Common myeloid progenitor, CD34-positive (primary cell): ENCODE measurements around the gene HDHD2.

Source experiments
- CTCF ChIA-PET: fragments of 350-600 bp; sonication (Branson Sonifier 250); formaldehyde crosslinking; loops from one replicate; lab custom pipeline; 2021; ENCODE audit warnings: antibody characterized with exemption; lab: Charles Lee
- POLR2A ChIA-PET: fragments of 350-600 bp; sonication (Branson Sonifier 250); formaldehyde crosslinking; loops from one replicate; lab custom pipeline; 2021; ENCODE audit warnings: antibody characterized with exemption; lab: Charles Lee
- DNase-seq, 3 donors: peaks; one replicate each; pipeline versions ENCODE4 v3.0.0 to v3.0.0-alpha.2; 2013
- H3K27ac ChIP-seq, 2 experiments: 1 replicate in 1 of 2; 2 replicates in 1 of 2; pipeline ENCODE4 v1.7.0; 2013; ENCODE audit warnings: inconsistent platforms in 2 of 2, low read length in 2 of 2, mild to moderate bottlenecking in 2 of 2, low read depth in 1 of 2, moderate library complexity in 1 of 2; ENCODE audit not compliant: severe bottlenecking in 2 of 2, insufficient read depth in 1 of 2, poor library complexity in 1 of 2
- H3K27me3 ChIP-seq, 5 experiments: replicated peaks in 2 of 5; 1 replicate in 3 of 5; 2 replicates in 2 of 5; pipeline versions ENCODE4 v1.6.1 to v1.7.0; 2013; ENCODE audit warnings: low read length in 4 of 5, mild to moderate bottlenecking in 2 of 5, moderate library complexity in 2 of 5, inconsistent platforms in 1 of 5; ENCODE audit not compliant: insufficient read depth in 5 of 5, control insufficient read depth in 4 of 5
- H3K36me3 ChIP-seq, 4 experiments: 1 replicate in 2 of 4; 2 replicates in 2 of 4; pipeline versions ENCODE4 v1.6.1 to v1.7.0; 2013; ENCODE audit warnings: low read length in 3 of 4, control low read depth in 1 of 4, mild to moderate bottlenecking in 1 of 4; ENCODE audit not compliant: control insufficient read depth in 4 of 4, insufficient read depth in 4 of 4
- H3K4me1 ChIP-seq, 4 experiments: 1 replicate in 3 of 4; 2 replicates in 1 of 4; pipeline versions ENCODE4 v1.6.1 to v1.7.1; 2013; ENCODE audit warnings: low read length in 3 of 4, mild to moderate bottlenecking in 3 of 4, control low read depth in 1 of 4, inconsistent platforms in 1 of 4, moderate library complexity in 1 of 4; ENCODE audit not compliant: control insufficient read depth in 4 of 4, insufficient read depth in 4 of 4; ENCODE audit errors: control extremely low read depth in 1 of 4
- H3K4me3 ChIP-seq, 7 experiments: 1 replicate in 4 of 7; 2 replicates in 3 of 7; pipeline versions ENCODE4 v1.5.1 to v1.7.0; 2013; ENCODE audit warnings: mild to moderate bottlenecking in 7 of 7, low read length in 6 of 7, moderate library complexity in 6 of 7, inconsistent platforms in 2 of 7, low read depth in 2 of 7, control low read depth in 1 of 7; ENCODE audit not compliant: insufficient read depth in 4 of 7, control insufficient read depth in 1 of 7; ENCODE audit errors: extremely low read depth in 1 of 7
- H3K9me3 ChIP-seq, 5 experiments: 1 replicate in 4 of 5; 2 replicates in 1 of 5; pipeline versions ENCODE4 v1.6.1 to v1.7.1; 2013; ENCODE audit warnings: low read length in 4 of 5, mild to moderate bottlenecking in 2 of 5, inconsistent platforms in 1 of 5, low read depth in 1 of 5, moderate library complexity in 1 of 5; ENCODE audit not compliant: control insufficient read depth in 4 of 5, insufficient read depth in 2 of 5; ENCODE audit errors: control extremely low read depth in 1 of 5
- WGBS: methylation state at CpG from one replicate; pipeline ENCODE4 v1.1.5; 2013; ENCODE audit not compliant: insufficient coverage; 5-methylcytosine and 5-hydroxymethylcytosine counted together

Gene HDHD2

GRCh38 chr18:47077111-47077510 is 73.2 kb downstream of the HDHD2 start:
- ChIA-PET POLR2A (no interaction called here), CTCF (no interaction called here)
- H3K4me1 ChIP-seq: peaks cover 0 to 4% (median 0%) of the 10 kb centered on the region in 4 experiments
- 98% methylated on average over 5 of the region's 7 CpGs for WGBS
- H3K27me3 ChIP-seq: no peaks in the 10 kb centered on the region
- no peak overlapping the region for H3K4me3 ChIP-seq
- no peaks in the 10 kb centered on the region for H3K36me3 ChIP-seq
- DNase-seq: no peak
- no peaks in the 10 kb centered on the region for H3K9me3 ChIP-seq
- H3K27ac ChIP-seq: no peak overlapping the region

DNA sequence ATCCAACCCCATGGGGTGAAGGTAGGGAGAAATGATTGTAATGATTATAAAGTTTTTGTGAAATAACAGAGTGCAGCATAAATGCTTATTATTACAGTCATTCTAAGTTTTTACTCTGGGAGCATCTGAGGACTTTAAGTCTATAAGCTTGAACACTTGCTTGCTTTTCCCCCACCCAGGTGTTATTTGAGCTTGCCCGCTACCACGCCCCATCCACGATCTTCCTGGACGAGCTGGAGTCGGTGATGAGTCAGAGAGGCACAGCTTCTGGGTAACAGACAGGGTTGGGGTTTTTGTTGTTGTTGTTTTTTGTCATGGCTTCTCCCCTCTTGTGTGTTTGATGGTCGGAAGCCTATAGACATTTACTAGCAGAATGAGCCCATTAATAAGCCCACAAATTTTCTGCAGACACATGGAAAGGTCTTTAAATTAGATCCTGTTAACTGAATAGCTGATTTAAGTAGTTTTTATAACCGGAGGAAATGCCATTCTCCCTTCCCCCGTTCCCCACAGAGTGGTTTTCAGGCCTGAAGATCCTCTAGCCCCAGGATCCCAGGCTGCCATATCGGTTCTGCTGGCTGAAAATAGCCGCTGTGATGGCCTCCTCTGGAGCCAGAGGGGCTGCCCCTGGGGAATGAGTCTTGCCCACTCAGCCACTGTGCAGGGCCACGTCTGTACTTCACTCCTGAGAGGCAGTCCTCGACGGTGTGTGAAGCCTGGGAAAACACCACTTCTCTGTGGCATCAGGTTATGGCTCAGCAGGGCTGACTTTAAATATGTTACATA is 75.0 kb downstream of the HDHD2 start:
- DNase-seq: no peak
- CTCF ChIA-PET: no interaction called here
- Histone ChIP-seq H3K9me3 (no peaks in the 10 kb centered on the region), H3K27ac (no peak overlapping the region), H3K36me3 (no peaks in the 10 kb centered on the region), H3K4me1 (no peaks in the 10 kb centered on the region), H3K4me3 (no peak overlapping the region), H3K27me3 (no peaks in the 10 kb centered on the region)
- 95% methylated on average over 10 of the region's 13 CpGs for WGBS
- POLR2A ChIA-PET: no interaction called here

DNA sequence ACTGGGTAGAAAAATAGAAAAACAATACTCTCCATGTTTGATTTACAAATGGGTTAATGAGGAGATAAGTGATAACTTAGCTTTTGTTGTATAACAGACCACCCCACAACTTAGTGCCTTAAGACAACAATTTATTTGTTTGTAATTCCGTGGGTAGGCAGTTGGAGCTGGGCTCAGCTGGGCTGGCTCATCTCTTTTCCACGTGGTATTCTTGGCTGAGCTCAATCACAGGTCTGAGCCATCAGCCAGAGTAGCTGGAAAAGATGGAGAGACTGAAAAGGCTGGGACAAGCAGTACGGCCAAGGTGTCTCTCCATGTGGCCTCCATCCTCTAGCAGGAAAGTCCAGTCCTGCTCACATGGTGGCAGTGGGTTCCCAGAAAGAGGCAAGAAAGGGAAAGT is 82.7 kb downstream of the HDHD2 start:
- POLR2A ChIA-PET: no interaction called here
- H3K9me3 ChIP-seq: no peaks in the 10 kb centered on the region
- peaks cover 0 to 25% (median 1%) of the 10 kb centered on the region in 4 experiments for H3K4me1 ChIP-seq
- no peaks in the 10 kb centered on the region for H3K36me3 ChIP-seq
- WGBS: 50% methylated on average over 2 of the region's 3 CpGs
- H3K4me3 ChIP-seq: no peak overlapping the region
- no peaks in the 10 kb centered on the region for H3K27me3 ChIP-seq
- H3K27ac ChIP-seq: no peak overlapping the region
- DNase-seq: no peak
- CTCF ChIA-PET: no interaction called here

DNA sequence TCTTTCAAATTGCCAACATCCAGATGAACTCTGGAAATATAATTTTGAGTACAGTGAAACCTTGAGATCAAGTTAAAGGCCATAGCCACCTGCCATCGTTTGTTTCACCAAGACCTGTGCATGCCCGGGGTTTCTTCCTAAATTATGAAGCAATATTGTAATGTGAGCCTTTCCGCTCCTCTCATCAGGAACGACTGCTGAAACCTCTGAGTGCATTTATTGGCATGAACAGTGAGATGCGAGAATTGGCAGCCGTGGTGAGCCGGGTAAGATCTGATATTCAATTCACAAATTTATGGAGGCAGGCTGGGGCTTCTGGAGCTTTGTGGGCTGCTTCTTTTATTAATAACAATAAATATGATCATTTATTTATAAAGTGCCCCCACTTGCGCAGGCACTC is 87.2 kb downstream of the HDHD2 start:
- Histone ChIP-seq H3K27me3 (no peaks in the 10 kb centered on the region), H3K4me3 (no peak overlapping the region), H3K27ac (no peak overlapping the region), H3K36me3 (no peaks in the 10 kb centered on the region), H3K9me3 (no peaks in the 10 kb centered on the region), H3K4me1 (peaks cover 0 to 24% (median 3%) of the 10 kb centered on the region in 4 experiments)
- CTCF ChIA-PET: no interaction called here
- no peak for DNase-seq
- WGBS: 100% methylated on average over 3 of the region's 8 CpGs
- POLR2A ChIA-PET: interaction anchor here (0.6 kb wide), 1 partner anchor 12 kb away, joined by 3 read pairs; no protein-coding TSS in a partner anchor

DNA sequence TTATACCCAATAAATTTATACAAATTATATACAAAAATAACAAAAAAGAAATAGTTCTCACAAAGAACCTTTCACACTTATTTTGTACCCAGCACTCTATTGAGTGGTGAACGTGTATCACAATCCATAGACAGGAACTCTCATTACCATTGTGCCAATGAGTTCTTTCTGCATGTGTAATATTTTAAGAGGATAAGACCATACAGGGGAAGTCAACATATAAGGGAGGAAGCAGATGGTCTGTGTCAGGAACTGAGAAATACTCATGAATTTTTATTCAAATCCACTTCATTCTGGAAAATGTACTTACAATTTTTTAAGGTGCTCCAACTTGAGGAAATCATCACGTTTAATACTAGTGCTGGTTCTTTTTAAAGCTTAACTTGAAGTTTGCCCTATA is 87.8 kb downstream of the HDHD2 start:
- Histone ChIP-seq H3K9me3 (no peaks in the 10 kb centered on the region), H3K27me3 (no peaks in the 10 kb centered on the region), H3K4me3 (no peak overlapping the region), H3K36me3 (no peaks in the 10 kb centered on the region), H3K27ac (no peak overlapping the region), H3K4me1 (peaks cover 0 to 24% (median 3%) of the 10 kb centered on the region in 4 experiments)
- WGBS: 8% methylated on average over 2 of the region's 2 CpGs
- ChIA-PET POLR2A (interaction anchor here (0.6 kb wide), 1 partner anchor 11 kb away, joined by 3 read pairs; no protein-coding TSS in a partner anchor), CTCF (interaction anchor here (1.0 kb wide), 1 partner anchor 19 kb away, joined by 3 read pairs; no protein-coding TSS in a partner anchor)
- peak in 2 of 3 donors; percentile 28 to 71 for DNase-seq
